HepG2 (cell line): ENCODE results near the gene VAMP8. TPM values are rescaled to one million over a fixed set of nuclear protein-coding genes. Genes with fewer than 3 reads are reported as not detected.

Source experiments
- ATAC-seq: fragments of 200-7000 bp; cut with Tn5 transposase; 3 replicates; pipeline ENCODE4 v1.9.1; 2020; ENCODE audit warnings: mild to moderate bottlenecking, moderate library complexity
- BruUV-seq: library from RNA; stranded (reverse); fragments of 400-500 nt; replicated peaks from 2 replicates; lab custom pipeline; 2021; lab: Mats Ljungman, UMichigan
- CTCF ChIA-PET: fragments of 300-600 bp; formaldehyde crosslinking; extraction: SDS; loops from one replicate; lab custom pipeline; 2021; ENCODE audit warnings: low total read pairs, inconsistent platforms, low intra/inter-chr PET ratio; lab: Yijun Ruan, JAX
- POLR2A ChIA-PET: fragments of 350-600 bp; sonication (Branson Sonifier 250); formaldehyde crosslinking; loops from one replicate; lab custom pipeline; 2020; ENCODE audit warnings: antibody characterized with exemption, inconsistent platforms; lab: Yijun Ruan, JAX
- DNase-seq: peaks from one replicate; pipeline ENCODE4 v3.0.0-alpha.2; 2015; ENCODE audit warnings: low spot score
- FAIRE-seq: peaks from 3 replicates; lab custom pipeline; 2011; peaks lifted over from hg19 to GRCh38; lab: Jason Lieb, UNC
- H2AFZ ChIP-seq: one replicate; pipeline ENCODE4 v1.6.1; 2011; ENCODE audit warnings: low read length, inconsistent platforms
- H3K27ac ChIP-seq: fragments of 300-600 bp; 3 replicates; pipeline ENCODE4 v1.8.0; 2011; ENCODE audit warnings: mixed run types, mild to moderate bottlenecking, mixed read lengths, low read length, inconsistent platforms; ENCODE audit not compliant: insufficient read depth; ENCODE audit errors: extremely low read length
- H3K27me3 ChIP-seq, 2 experiments: fragments of 200-600 bp in 1 of 2; 2 replicates in 1 of 2; 3 replicates in 1 of 2; pipeline versions ENCODE4 v1.6.0 to v1.8.0; 2011; ENCODE audit warnings: low read length in 2 of 2, mild to moderate bottlenecking in 2 of 2, moderate library complexity in 2 of 2, inconsistent platforms in 1 of 2; ENCODE audit not compliant: insufficient read depth in 2 of 2, control insufficient read depth in 1 of 2
- H3K36me3 ChIP-seq, 2 experiments: fragments of 200-600 bp in 1 of 2; replicated peaks in 1 of 2; 2 replicates in 1 of 2; 3 replicates in 1 of 2; pipeline versions ENCODE4 v1.5.1 to v1.8.0; 2011; ENCODE audit warnings: low read length in 2 of 2, inconsistent platforms in 1 of 2; ENCODE audit not compliant: insufficient read depth in 2 of 2, control insufficient read depth in 1 of 2
- H3K4me1 ChIP-seq: 2 replicates; pipeline ENCODE4 v1.5.1; 2012; ENCODE audit warnings: low read length, inconsistent platforms; ENCODE audit not compliant: insufficient read depth
- H3K4me2 ChIP-seq: 2 replicates; pipeline ENCODE4 v1.6.0; 2011; ENCODE audit warnings: low read depth, low read length, inconsistent platforms
- H3K4me3 ChIP-seq, 3 experiments: fragments of 200-600 bp in 1 of 3; sonication (generic), shearing (Covaris generic) in 1 of 3; replicated peaks in 1 of 3; 2 replicates each; pipeline ENCODE4 v1.5.1; 2011 to 2016; ENCODE audit warnings: low read length in 3 of 3, inconsistent platforms in 2 of 3, low read depth in 2 of 3, mild to moderate bottlenecking in 2 of 3, control low read depth in 1 of 3, mixed read lengths in 1 of 3; ENCODE audit not compliant: insufficient read depth in 1 of 3
- H3K79me2 ChIP-seq: one replicate; pipeline ENCODE4 v1.6.1; 2011; ENCODE audit warnings: low read length, inconsistent platforms; ENCODE audit not compliant: insufficient read depth
- H3K9ac ChIP-seq: 2 replicates; pipeline ENCODE4 v1.6.0; 2011; ENCODE audit warnings: mild to moderate bottlenecking, low read depth, low read length, inconsistent platforms; ENCODE audit not compliant: insufficient read depth
- H3K9me3 ChIP-seq: 2 replicates; pipeline ENCODE4 v1.5.1; 2012; ENCODE audit warnings: mild to moderate bottlenecking, low read length
- H4K20me1 ChIP-seq: 2 replicates; pipeline ENCODE4 v1.6.0; 2011; ENCODE audit warnings: inconsistent platforms, mild to moderate bottlenecking, low read length, moderate library complexity; ENCODE audit not compliant: insufficient read depth
- ARID4A ChIP-seq: sonication (generic); formaldehyde crosslinking; IDR thresholded peaks from 2 replicates; pipeline ENCODE4 v1.5.0; 2020; ENCODE audit warnings: mild to moderate bottlenecking, missing genetic modification reagents, borderline replicate concordance
- CC2D1A ChIP-seq: sonication (generic); formaldehyde crosslinking; IDR thresholded peaks from 2 replicates; pipeline ENCODE4 v1.8.1; 2023; ENCODE audit warnings: mild to moderate bottlenecking, missing genetic modification reagents
- FOSL2 ChIP-seq: sonication (generic); formaldehyde crosslinking; IDR thresholded peaks from 2 replicates; pipeline ENCODE4 v1.4.0; 2020; ENCODE audit warnings: missing genetic modification reagents
- FOXC1 ChIP-seq: sonication (generic); formaldehyde crosslinking; IDR thresholded peaks from 2 replicates; pipeline ENCODE4 v1.8.0; 2022; ENCODE audit warnings: mild to moderate bottlenecking, missing genetic modification reagents, borderline replicate concordance
- HMGA1 ChIP-seq: sonication (generic); formaldehyde crosslinking; conservative IDR thresholded peaks from 2 replicates; pipeline ENCODE4 v1.4.0; 2020; ENCODE audit warnings: missing genetic modification reagents
- MED8 ChIP-seq: sonication (generic); formaldehyde crosslinking; IDR thresholded peaks from 2 replicates; pipeline ENCODE4 v1.8.1; 2023; ENCODE audit warnings: mild to moderate bottlenecking, missing genetic modification reagents; ENCODE audit not compliant: insufficient replicate concordance
- PAF1 ChIP-seq: IDR thresholded peaks from 2 replicates; pipeline ENCODE4 v1.6.1; 2016; ENCODE audit warnings: missing genetic modification reagents, missing compliant biosample characterization
- RNF219 ChIP-seq: sonication (generic); formaldehyde crosslinking; IDR thresholded peaks from 2 replicates; pipeline ENCODE4 v1.5.0; 2020; ENCODE audit warnings: mild to moderate bottlenecking, missing genetic modification reagents
- SSRP1 ChIP-seq: IDR thresholded peaks from 2 replicates; pipeline ENCODE4 v1.6.1; 2016; ENCODE audit warnings: control low read depth
- ZNF530 ChIP-seq: sonication (generic); formaldehyde crosslinking; IDR thresholded peaks from 2 replicates; pipeline ENCODE4 v1.5.0; 2020; ENCODE audit warnings: low read depth, mild to moderate bottlenecking, missing genetic modification reagents
- ZNF557 ChIP-seq: sonication (generic); formaldehyde crosslinking; IDR thresholded peaks from 2 replicates; pipeline ENCODE4 v1.4.0; 2020; ENCODE audit warnings: missing genetic modification reagents
- ZNF788 ChIP-seq: sonication (generic); formaldehyde crosslinking; IDR thresholded peaks from 2 replicates; pipeline ENCODE4 v1.5.0; 2020; ENCODE audit warnings: mild to moderate bottlenecking, missing genetic modification reagents, borderline replicate concordance
- ZSCAN21 ChIP-seq: sonication (generic); formaldehyde crosslinking; IDR thresholded peaks from 2 replicates; pipeline ENCODE4 v1.8.0; 2022; ENCODE audit warnings: mild to moderate bottlenecking, missing genetic modification reagents, moderate library complexity, borderline replicate concordance
- ZZZ3 ChIP-seq: sonication (generic); formaldehyde crosslinking; IDR thresholded peaks from 2 replicates; pipeline ENCODE4 v1.4.0; 2020; ENCODE audit warnings: missing genetic modification reagents, mild to moderate bottlenecking, borderline replicate concordance
- WGBS: methylation state at CpG from one replicate; pipeline ENCODE4 v1.1.6; 2017; ENCODE audit warnings: low lambda C conversion rate; 5-methylcytosine and 5-hydroxymethylcytosine counted together
- in situ Hi-C: cut with HindIII; loops from 2 replicates; pipeline ENCODE4 v1.10.0; 2017; ENCODE audit warnings: low pct_unique_long_range_greater_than_20kb; ENCODE audit not compliant: extremely low pct_ligation_motif_present
- intact Hi-C: fragments of 100-400 bp; cut with micrococcal nuclease; formaldehyde crosslinking; loops from one replicate; pipeline ENCODE4 v1.10.0; 2022; ENCODE audit not compliant: unreplicated experiment
- polyA plus RNA-seq, 8 experiments: library from polyadenylated mRNA; depleted of rRNA in 3 of 8; stranded (reverse) in 7 of 8; unstranded in 1 of 8; fragments of >200 nt; fragmentation: Illumina TruSeq in 4 of 8; extraction: Trizol in 4 of 8; gene quantifications; 2 replicates each; pipeline versions ENCODE4 v1.2.1 to v1.2.3, GENCODE V29; 2011 to 2016; ENCODE audit warnings: low read depth in 4 of 8, missing spikeins in 1 of 8, mixed read lengths in 1 of 8; ENCODE audit not compliant: insufficient read depth in 1 of 8
- total RNA-seq, 5 experiments: library from RNA; depleted of rRNA; stranded (reverse); fragments of >200 nt; fragmentation: Illumina TruSeq; extraction: Trizol; gene quantifications; 2 replicates each; pipeline ENCODE4 v1.2.3, GENCODE V29; 2016; ENCODE audit warnings: low read depth in 1 of 5

Gene VAMP8
- total and polyA plus RNA-seq, 2 of the 13 experiments (the other 11 are each of a cell fraction or from before 2014, with no cell fraction given), result 83.3 to 157 TPM

GRCh38 chr2:85539361-85540132, 37.8 kb upstream of the VAMP8 start:
- WGBS, result under 1% methylated on average over 34 of the region's 67 CpGs
- in situ Hi-C loops (no loop called here), intact Hi-C loops (loop anchor here (1.0 to 5.0 kb wide), 2 partner anchors 37 to 68 kb away; no protein-coding TSS in a partner anchor)
- DNase-seq, result peak; percentile 59
- ChIA-PET POLR2A (interaction anchor here (0.8 to 11.7 kb wide), 59 partner anchors 8 to 231 kb away, joined by 3 to 445 read pairs (median 9); partner anchors contain the start of genes C2orf68, ELMOD3, GGCX and RETSAT), CTCF (interaction anchor here (1.1 to 3.0 kb wide), 2 partner anchors 13 to 119 kb away, joined by 5 to 25 read pairs; no protein-coding TSS in a partner anchor)
- FAIRE-seq, result no peak
- H3K9me3 ChIP-seq, result no peaks in the 10 kb centered on the region
- peak overlapping the region; percentile 91 for H3K4me2 ChIP-seq
- H3K27ac ChIP-seq, result peak overlapping the region; percentile 99
- H3K4me1 ChIP-seq, result peaks cover 44% of the 10 kb centered on the region
- BruUV-seq, result no TSS peak
- H3K36me3 ChIP-seq, result peaks cover 13 to 43% of the 10 kb centered on the region in 2 experiments; a peak in 4 of 5 replicates
- H4K20me1 ChIP-seq, result peaks cover 38% of the 10 kb centered on the region
- peak overlapping the region; percentile 81 to 96 (median 95) for H3K4me3 ChIP-seq
- peak; percentile 36 for ATAC-seq
- peak overlapping the region; percentile 99 for H3K9ac ChIP-seq
- peaks cover 53% of the 10 kb centered on the region for H3K79me2 ChIP-seq
- H2AFZ ChIP-seq, result no peak overlapping the region
- no peaks in the 10 kb centered on the region; a peak in 1 of 5 replicates for H3K27me3 ChIP-seq
- TF ChIP-seq CC2D1A (CRISPR knock-in tag) (0 out of 2 replicates have a peak, but pooled peaks have one; percentile 92), FOXC1 (CRISPR knock-in tag) (peak; percentile 75), HMGA1 (no peak), MED8 (CRISPR knock-in tag) (peak; percentile 78), ZSCAN21 (CRISPR knock-in tag) (peak; percentile 17; the same call in 1 of the 2 replicates), ARID4A (peak; percentile 95), FOSL2 (CRISPR knock-in tag) (no peak), ZNF557 (CRISPR knock-in tag) (peak; percentile 95), SSRP1 (peak; percentile 73; the same call in 1 of the 2 replicates), ZNF788 (CRISPR knock-in tag) (peak; percentile 72), PAF1 (CRISPR knock-in tag) (peak; percentile 87), ZZZ3 (CRISPR knock-in tag) (peak; percentile 84; the same call in 1 of the 2 replicates), RNF219 (CRISPR knock-in tag) (0 out of 2 replicates have a peak, but pooled peaks have one; percentile 97), ZNF530 (0 out of 2 replicates have a peak, but pooled peaks have one; percentile 32)
